Measurements from ENCODE around the gene ARL14EP.

The ARL14EP gene

DNA sequence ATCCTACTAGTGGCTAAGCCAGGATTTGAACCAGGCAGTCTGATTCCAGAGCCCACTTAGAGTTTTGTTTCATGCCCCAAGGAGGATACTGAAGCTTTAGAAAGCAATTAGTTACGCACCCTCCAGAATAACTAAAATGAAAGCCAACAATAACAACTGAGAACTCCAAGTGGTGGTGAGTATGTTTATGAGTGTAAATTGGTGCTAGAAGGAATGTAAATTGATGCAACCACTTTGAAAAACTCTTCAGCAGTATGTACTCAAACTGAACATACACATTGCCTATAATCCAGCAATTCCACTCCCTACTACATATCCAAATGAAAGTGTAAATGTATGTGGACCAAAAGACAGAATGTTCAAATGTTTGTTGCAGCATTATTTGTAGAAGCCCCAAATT is 6.7 kb upstream of the ARL14EP start:
- WGBS (ENCODE audit: extremely low coverage, insufficient coverage, low lambda C conversion rate): no CpG with 5 or more reads among the region's 1 CpG
- Histone ChIP-seq H3K4me1 (ENCODE audit: control insufficient read depth, low read depth, low read length) (no peaks in the 10 kb centered on the region), H4K8ac (ENCODE audit: low read depth, low read length) (no peak overlapping the region), H3K27ac (ENCODE audit: low read depth, low read length) (no peak overlapping the region), H3K18ac (ENCODE audit: low read length) (no peak overlapping the region), H4K5ac (ENCODE audit: low read length) (no peak overlapping the region), H3K36me3 (ENCODE audit: control insufficient read depth, insufficient read depth, low read length) (no peaks in the 10 kb centered on the region), H3K79me2 (ENCODE audit: control insufficient read depth, insufficient read depth, low read length) (no peaks in the 10 kb centered on the region), H2BK5ac (ENCODE audit: low read length) (no peak overlapping the region), H3K9ac (ENCODE audit: low read length) (no peak overlapping the region), H3K4me3 (ENCODE audit: low read length) (no peak overlapping the region), H3K4ac (ENCODE audit: low read depth, low read length) (no peak overlapping the region), H2BK120ac (ENCODE audit: low read depth, low read length) (no peak overlapping the region), H3K56ac (ENCODE audit: low read length) (no peak overlapping the region), H2BK15ac (replicated peaks; ENCODE audit: low read depth) (no peak overlapping the region), H2AK5ac (ENCODE audit: low read length) (no peak overlapping the region), H3K23ac (ENCODE audit: low read length) (no peak overlapping the region), H3K79me1 (ENCODE audit: low read length) (no peaks in the 10 kb centered on the region), H3K4me2 (ENCODE audit: low read length) (no peak overlapping the region), H3K27me3 (ENCODE audit: insufficient read depth, low read length, poor library complexity) (no peaks in the 10 kb centered on the region)
- DNase-seq: no peak

DNA sequence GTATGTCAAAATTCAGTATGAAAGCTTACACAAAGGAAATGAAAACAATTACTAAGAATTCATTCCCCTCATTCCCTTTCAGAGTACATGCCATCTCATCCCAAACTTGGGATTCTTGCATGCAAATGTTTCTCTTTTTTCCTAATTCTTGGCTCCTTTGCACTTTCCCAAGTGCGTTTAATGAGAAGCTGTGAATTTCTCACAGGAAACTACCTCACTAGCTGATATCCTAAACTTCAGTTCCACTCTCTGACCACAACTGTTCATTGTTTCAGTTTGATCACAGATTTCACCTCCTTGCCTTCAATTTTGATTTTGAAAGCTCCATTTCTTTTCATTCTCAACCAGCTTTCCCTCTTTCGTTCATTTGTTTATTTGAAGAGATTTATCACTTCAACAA is 5.9 kb upstream of the ARL14EP start:
- no peak overlapping the region for H4K8ac ChIP-seq (ENCODE audit: low read depth, low read length)
- H2BK5ac ChIP-seq (ENCODE audit: low read length): no peak overlapping the region
- no peak overlapping the region for H2BK120ac ChIP-seq (ENCODE audit: low read depth, low read length)
- H3K4ac ChIP-seq (ENCODE audit: low read depth, low read length): no peak overlapping the region
- no peak overlapping the region for H3K18ac ChIP-seq (ENCODE audit: low read length)
- no peaks in the 10 kb centered on the region for H3K4me1 ChIP-seq (ENCODE audit: control insufficient read depth, low read depth, low read length)
- H3K36me3 ChIP-seq (ENCODE audit: control insufficient read depth, insufficient read depth, low read length): no peaks in the 10 kb centered on the region
- H3K23ac ChIP-seq (ENCODE audit: low read length): no peak overlapping the region
- no peak overlapping the region for H3K4me3 ChIP-seq (ENCODE audit: low read length)
- H3K79me1 ChIP-seq (ENCODE audit: low read length): no peaks in the 10 kb centered on the region
- H3K9ac ChIP-seq (ENCODE audit: low read length): no peak overlapping the region
- no peak overlapping the region for H4K5ac ChIP-seq (ENCODE audit: low read length)
- no peak overlapping the region for H3K27ac ChIP-seq (ENCODE audit: low read depth, low read length)
- H2AK5ac ChIP-seq (ENCODE audit: low read length): no peak overlapping the region
- no peak for DNase-seq
- H3K79me2 ChIP-seq (ENCODE audit: control insufficient read depth, insufficient read depth, low read length): no peaks in the 10 kb centered on the region
- H3K4me2 ChIP-seq (ENCODE audit: low read length): no peak overlapping the region
- H3K27me3 ChIP-seq (ENCODE audit: insufficient read depth, low read length, poor library complexity): no peaks in the 10 kb centered on the region
- H3K56ac ChIP-seq (ENCODE audit: low read length): no peak overlapping the region
- no peak overlapping the region for H2BK15ac ChIP-seq (replicated peaks; ENCODE audit: low read depth)
- WGBS (ENCODE audit: extremely low coverage, insufficient coverage, low lambda C conversion rate): no CpG with 5 or more reads among the region's 2 CpGs

DNA sequence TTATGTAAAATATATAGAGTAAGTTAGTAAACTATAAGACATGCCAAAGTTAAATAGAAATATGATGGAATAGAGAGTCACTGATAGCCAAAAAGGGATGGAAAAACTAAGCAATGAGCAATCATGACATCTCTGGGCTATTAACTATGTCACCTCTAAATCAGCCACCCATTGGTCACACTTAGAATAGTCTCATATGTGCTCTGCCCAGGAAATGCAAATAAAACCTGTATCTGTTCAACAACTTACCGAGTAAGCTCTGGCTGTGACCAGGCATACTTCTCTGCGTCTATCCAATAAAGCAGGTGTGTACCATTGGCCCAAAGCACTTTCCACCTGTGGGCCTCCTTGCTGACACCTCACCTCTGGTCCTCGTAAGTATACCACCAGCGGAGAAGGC is 1.6 kb upstream of the ARL14EP start:
- H3K4me2 ChIP-seq (ENCODE audit: low read length): no peak overlapping the region
- no peak overlapping the region for H4K5ac ChIP-seq (ENCODE audit: low read length)
- H3K4ac ChIP-seq (ENCODE audit: low read depth, low read length): no peak overlapping the region
- H3K36me3 ChIP-seq (ENCODE audit: control insufficient read depth, insufficient read depth, low read length): no peaks in the 10 kb centered on the region
- no peak overlapping the region for H2BK120ac ChIP-seq (ENCODE audit: low read depth, low read length)
- H3K27me3 ChIP-seq (ENCODE audit: insufficient read depth, low read length, poor library complexity): no peaks in the 10 kb centered on the region
- no peak overlapping the region for H3K4me3 ChIP-seq (ENCODE audit: low read length)
- H3K56ac ChIP-seq (ENCODE audit: low read length): no peak overlapping the region
- no peak overlapping the region for H2BK5ac ChIP-seq (ENCODE audit: low read length)
- WGBS (ENCODE audit: extremely low coverage, insufficient coverage, low lambda C conversion rate): no CpG with 5 or more reads among the region's 4 CpGs
- H3K4me1 ChIP-seq (ENCODE audit: control insufficient read depth, low read depth, low read length): no peaks in the 10 kb centered on the region
- no peak overlapping the region for H4K8ac ChIP-seq (ENCODE audit: low read depth, low read length)
- H2BK15ac ChIP-seq (replicated peaks; ENCODE audit: low read depth): no peak overlapping the region
- H3K18ac ChIP-seq (ENCODE audit: low read length): no peak overlapping the region
- H3K27ac ChIP-seq (ENCODE audit: low read depth, low read length): no peak overlapping the region
- H3K9ac ChIP-seq (ENCODE audit: low read length): no peak overlapping the region
- no peak overlapping the region for H3K23ac ChIP-seq (ENCODE audit: low read length)
- H3K79me1 ChIP-seq (ENCODE audit: low read length): peaks cover 2% of the 10 kb centered on the region
- no peak for DNase-seq
- no peak overlapping the region for H2AK5ac ChIP-seq (ENCODE audit: low read length)
- peaks cover 19% of the 10 kb centered on the region for H3K79me2 ChIP-seq (ENCODE audit: control insufficient read depth, insufficient read depth, low read length)

GRCh38 chr11:30322191-30322590 is 713 bp upstream of the ARL14EP start:
- no peak overlapping the region for H2AK5ac ChIP-seq (ENCODE audit: low read length)
- H3K18ac ChIP-seq (ENCODE audit: low read length): no peak overlapping the region
- H4K5ac ChIP-seq (ENCODE audit: low read length): no peak overlapping the region
- no peak overlapping the region for H3K9ac ChIP-seq (ENCODE audit: low read length)
- no peak overlapping the region for H3K4me2 ChIP-seq (ENCODE audit: low read length)
- no peak overlapping the region for H3K4ac ChIP-seq (ENCODE audit: low read depth, low read length)
- H2BK120ac ChIP-seq (ENCODE audit: low read depth, low read length): no peak overlapping the region
- H4K8ac ChIP-seq (ENCODE audit: low read depth, low read length): no peak overlapping the region
- no CpG with 5 or more reads among the region's 6 CpGs for WGBS (ENCODE audit: extremely low coverage, insufficient coverage, low lambda C conversion rate)
- peaks cover 2% of the 10 kb centered on the region for H3K79me1 ChIP-seq (ENCODE audit: low read length)
- no peak overlapping the region for H3K23ac ChIP-seq (ENCODE audit: low read length)
- no peaks in the 10 kb centered on the region for H3K27me3 ChIP-seq (ENCODE audit: insufficient read depth, low read length, poor library complexity)
- DNase-seq: no peak
- no peaks in the 10 kb centered on the region for H3K36me3 ChIP-seq (ENCODE audit: control insufficient read depth, insufficient read depth, low read length)
- H3K56ac ChIP-seq (ENCODE audit: low read length): no peak overlapping the region
- H3K79me2 ChIP-seq (ENCODE audit: control insufficient read depth, insufficient read depth, low read length): peaks cover 22% of the 10 kb centered on the region
- H2BK15ac ChIP-seq (replicated peaks; ENCODE audit: low read depth): no peak overlapping the region
- no peaks in the 10 kb centered on the region for H3K4me1 ChIP-seq (ENCODE audit: control insufficient read depth, low read depth, low read length)
- H3K4me3 ChIP-seq (ENCODE audit: low read length): no peak overlapping the region
- H3K27ac ChIP-seq (ENCODE audit: low read depth, low read length): no peak overlapping the region
- no peak overlapping the region for H2BK5ac ChIP-seq (ENCODE audit: low read length)

DNA sequence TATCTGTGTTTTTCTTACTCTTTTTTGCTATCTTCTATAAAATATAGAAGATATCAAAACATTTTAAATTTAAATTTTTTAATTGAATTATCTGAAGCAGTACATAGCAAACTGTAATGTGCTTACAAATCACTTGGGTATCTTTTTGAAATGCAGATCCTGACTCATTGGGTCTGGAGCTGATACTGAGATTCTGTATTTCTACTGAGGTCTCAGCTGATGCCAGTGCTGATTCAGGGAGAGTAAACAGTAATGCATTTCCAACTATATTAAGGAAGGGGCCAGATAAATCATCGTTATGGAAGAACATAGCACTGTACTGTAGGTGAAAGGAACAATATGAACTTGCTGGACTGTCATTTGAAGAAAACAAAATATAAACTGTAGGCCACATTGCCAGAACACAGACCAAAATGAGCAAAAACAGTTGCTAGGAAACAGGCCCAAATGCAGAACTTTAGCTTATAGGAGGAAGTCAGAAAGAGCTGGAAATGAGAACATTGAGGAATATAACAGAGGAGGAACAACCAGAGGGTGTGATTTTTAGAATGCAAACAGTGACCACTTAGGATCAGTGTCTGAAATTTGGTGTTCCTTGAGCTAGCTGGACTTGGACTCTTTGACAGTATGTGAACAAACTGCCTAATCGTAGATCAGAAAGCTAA is 3.3 kb downstream of the ARL14EP start:
- Histone ChIP-seq H2BK15ac (replicated peaks; ENCODE audit: low read depth) (no peak overlapping the region), H3K36me3 (ENCODE audit: control insufficient read depth, insufficient read depth, low read length) (no peaks in the 10 kb centered on the region), H2AK5ac (ENCODE audit: low read length) (no peak overlapping the region), H3K4me1 (ENCODE audit: control insufficient read depth, low read depth, low read length) (no peaks in the 10 kb centered on the region), H3K4me2 (ENCODE audit: low read length) (no peak overlapping the region), H3K9ac (ENCODE audit: low read length) (no peak overlapping the region), H3K4me3 (ENCODE audit: low read length) (no peak overlapping the region), H3K18ac (ENCODE audit: low read length) (no peak overlapping the region), H2BK120ac (ENCODE audit: low read depth, low read length) (no peak overlapping the region), H4K8ac (ENCODE audit: low read depth, low read length) (no peak overlapping the region), H3K79me2 (ENCODE audit: control insufficient read depth, insufficient read depth, low read length) (peaks cover 24% of the 10 kb centered on the region), H3K27ac (ENCODE audit: low read depth, low read length) (no peak overlapping the region), H3K27me3 (ENCODE audit: insufficient read depth, low read length, poor library complexity) (no peaks in the 10 kb centered on the region), H2BK5ac (ENCODE audit: low read length) (no peak overlapping the region), H3K4ac (ENCODE audit: low read depth, low read length) (no peak overlapping the region), H3K56ac (ENCODE audit: low read length) (no peak overlapping the region), H3K23ac (ENCODE audit: low read length) (no peak overlapping the region), H4K5ac (ENCODE audit: low read length) (no peak overlapping the region), H3K79me1 (ENCODE audit: low read length) (peaks cover 2% of the 10 kb centered on the region)
- WGBS (ENCODE audit: extremely low coverage, insufficient coverage, low lambda C conversion rate): no CpG with 5 or more reads among the region's 2 CpGs
- DNase-seq: no peak

- Histone ChIP-seq H3K56ac (ENCODE audit: low read length) (no peak overlapping the region), H2AK5ac (ENCODE audit: low read length) (no peak overlapping the region), H3K36me3 (ENCODE audit: control insufficient read depth, insufficient read depth, low read length) (no peaks in the 10 kb centered on the region), H3K23ac (ENCODE audit: low read length) (no peak overlapping the region), H2BK120ac (ENCODE audit: low read depth, low read length) (no peak overlapping the region), H4K5ac (ENCODE audit: low read length) (no peak overlapping the region), H3K79me2 (ENCODE audit: control insufficient read depth, insufficient read depth, low read length) (peaks cover 24% of the 10 kb centered on the region), H2BK5ac (ENCODE audit: low read length) (no peak overlapping the region), H3K4me1 (ENCODE audit: control insufficient read depth, low read depth, low read length) (no peaks in the 10 kb centered on the region), H3K4ac (ENCODE audit: low read depth, low read length) (no peak overlapping the region), H4K8ac (ENCODE audit: low read depth, low read length) (no peak overlapping the region), H3K4me3 (ENCODE audit: low read length) (no peak overlapping the region), H2BK15ac (replicated peaks; ENCODE audit: low read depth) (no peak overlapping the region), H3K18ac (ENCODE audit: low read length) (no peak overlapping the region), H3K27ac (ENCODE audit: low read depth, low read length) (no peak overlapping the region), H3K9ac (ENCODE audit: low read length) (no peak overlapping the region), H3K27me3 (ENCODE audit: insufficient read depth, low read length, poor library complexity) (no peaks in the 10 kb centered on the region), H3K4me2 (ENCODE audit: low read length) (no peak overlapping the region), H3K79me1 (ENCODE audit: low read length) (peaks cover 2% of the 10 kb centered on the region)
- no CpG with 5 or more reads among the region's 2 CpGs for WGBS (ENCODE audit: extremely low coverage, insufficient coverage, low lambda C conversion rate)
- DNase-seq: no peak
Measured at GRCh38 chr11:30326906-30327305, 4.0 kb downstream of the ARL14EP start.
